Measurements from ENCODE around the gene LRRC3.

The LRRC3 gene

DNA sequence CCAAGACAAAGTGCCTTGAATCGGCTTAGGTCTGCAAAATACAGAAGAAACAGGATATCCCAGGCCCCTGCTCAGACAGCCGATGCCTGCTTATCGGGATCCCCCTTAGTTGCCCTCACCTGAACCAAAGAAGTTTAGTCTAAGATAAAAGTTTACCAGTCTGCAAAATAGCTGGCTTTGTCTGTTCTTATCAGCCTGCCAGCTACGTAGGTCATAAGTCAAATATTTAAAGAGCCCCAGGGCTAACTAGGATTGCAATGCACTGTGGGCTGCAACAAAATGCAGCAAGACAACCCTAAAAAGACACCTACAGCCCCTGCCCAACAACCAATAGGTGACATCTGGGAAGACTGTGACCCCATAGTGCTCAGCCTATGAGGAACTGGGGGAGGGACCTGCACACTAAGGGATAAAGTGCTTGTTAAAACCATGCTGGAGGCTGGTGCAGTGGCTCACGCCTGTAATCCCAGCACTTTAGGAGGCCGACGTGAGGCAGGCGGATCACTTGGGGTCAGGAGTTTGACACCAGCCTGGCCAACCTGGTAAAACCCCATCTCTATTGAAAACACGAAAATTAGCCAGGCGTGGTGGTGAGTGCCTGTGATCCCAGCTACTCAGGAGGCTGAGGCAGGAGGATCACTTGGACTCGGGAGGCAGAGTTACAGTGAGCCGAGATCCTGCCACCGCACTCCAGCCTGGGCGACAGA is 27.4 kb downstream of the LRRC3 start:
- Histone ChIP-seq H3K4me3 (ENCODE audit: low read length) (no peak overlapping the region), H4K20me1 (ENCODE audit: insufficient read depth, low read length) (no peaks in the 10 kb centered on the region), H2AFZ (ENCODE audit: low read depth, low read length) (no peak overlapping the region), H3K4me1 (ENCODE audit: low read length) (no peaks in the 10 kb centered on the region), H3K36me3 (replicated peaks; ENCODE audit: low read depth, low read length) (no peaks in the 10 kb centered on the region), H3K4me2 (ENCODE audit: low read length) (no peak overlapping the region), H3K9me3 (ENCODE audit: insufficient read depth, low read length) (no peaks in the 10 kb centered on the region), H3K79me2 (ENCODE audit: low read length) (no peaks in the 10 kb centered on the region), H3K27ac (ENCODE audit: low read length) (no peak overlapping the region), H3K9ac (ENCODE audit: low read length) (no peak overlapping the region), H3K27me3 (ENCODE audit: low read depth, low read length) (no peaks in the 10 kb centered on the region)
- TF ChIP-seq, protein P1, sequence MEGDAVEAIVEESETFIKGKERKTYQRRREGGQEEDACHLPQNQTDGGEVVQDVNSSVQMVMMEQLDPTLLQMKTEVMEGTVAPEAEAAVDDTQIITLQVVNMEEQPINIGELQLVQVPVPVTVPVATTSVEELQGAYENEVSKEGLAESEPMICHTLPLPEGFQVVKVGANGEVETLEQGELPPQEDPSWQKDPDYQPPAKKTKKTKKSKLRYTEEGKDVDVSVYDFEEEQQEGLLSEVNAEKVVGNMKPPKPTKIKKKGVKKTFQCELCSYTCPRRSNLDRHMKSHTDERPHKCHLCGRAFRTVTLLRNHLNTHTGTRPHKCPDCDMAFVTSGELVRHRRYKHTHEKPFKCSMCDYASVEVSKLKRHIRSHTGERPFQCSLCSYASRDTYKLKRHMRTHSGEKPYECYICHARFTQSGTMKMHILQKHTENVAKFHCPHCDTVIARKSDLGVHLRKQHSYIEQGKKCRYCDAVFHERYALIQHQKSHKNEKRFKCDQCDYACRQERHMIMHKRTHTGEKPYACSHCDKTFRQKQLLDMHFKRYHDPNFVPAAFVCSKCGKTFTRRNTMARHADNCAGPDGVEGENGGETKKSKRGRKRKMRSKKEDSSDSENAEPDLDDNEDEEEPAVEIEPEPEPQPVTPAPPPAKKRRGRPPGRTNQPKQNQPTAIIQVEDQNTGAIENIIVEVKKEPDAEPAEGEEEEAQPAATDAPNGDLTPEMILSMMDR (IDR thresholded peaks at IDR 0.05; ENCODE audit: low read depth, low read length): no peak
- no peak for TF ChIP-seq EZH2phosphoT487 (IDR thresholded peaks at IDR 0.05; ENCODE audit: low read depth)

DNA sequence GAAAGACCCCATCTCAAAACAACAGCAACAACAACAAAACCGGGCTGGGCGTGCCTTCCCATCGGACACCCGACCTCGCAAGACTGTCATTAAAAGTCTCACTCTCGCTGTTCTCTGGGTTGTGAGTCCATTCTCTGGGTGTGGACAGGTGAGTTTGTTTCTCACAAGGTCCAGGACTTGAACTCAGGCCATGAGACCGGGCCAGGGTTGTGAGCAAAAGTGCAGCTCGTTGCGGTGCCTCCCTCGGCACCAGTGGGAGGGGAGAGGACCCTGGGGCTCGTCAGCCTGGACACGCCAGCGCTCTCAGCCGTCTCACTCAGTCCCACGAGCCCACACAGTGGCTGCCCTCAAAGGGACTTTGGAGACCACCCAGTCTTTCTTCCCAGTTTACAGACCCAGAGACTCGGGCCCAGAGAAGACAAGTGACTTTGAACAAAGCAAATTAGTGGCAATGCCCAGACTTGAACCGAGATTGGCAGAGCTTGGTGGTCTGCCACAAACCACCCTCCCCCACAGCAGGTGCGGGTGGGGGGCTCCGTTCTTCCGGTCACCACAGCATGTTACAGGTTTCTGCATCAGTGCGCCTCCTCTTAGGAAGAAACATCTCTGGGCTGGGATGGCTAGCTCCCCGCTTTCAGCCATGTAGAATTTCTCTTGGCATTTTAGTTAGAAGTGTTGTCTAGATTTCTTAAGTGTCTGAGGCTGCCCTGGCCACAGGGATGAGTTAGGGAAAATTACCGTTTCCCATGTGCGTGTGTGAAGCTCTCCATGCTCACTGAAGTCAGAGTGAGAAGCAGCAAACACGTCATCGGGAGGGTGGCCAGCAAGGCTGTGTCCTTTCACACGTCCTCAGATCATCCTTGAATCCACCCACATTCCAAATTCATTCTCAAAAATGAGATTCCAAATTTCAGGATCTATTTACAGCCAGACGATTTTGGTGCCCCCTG is 28.3 kb downstream of the LRRC3 start:
- Histone ChIP-seq H3K27me3 (ENCODE audit: low read depth, low read length) (no peaks in the 10 kb centered on the region), H3K4me1 (ENCODE audit: low read length) (no peaks in the 10 kb centered on the region), H3K79me2 (ENCODE audit: low read length) (no peaks in the 10 kb centered on the region), H3K9me3 (ENCODE audit: insufficient read depth, low read length) (no peaks in the 10 kb centered on the region), H2AFZ (ENCODE audit: low read depth, low read length) (no peak overlapping the region), H3K27ac (ENCODE audit: low read length) (no peak overlapping the region), H3K4me2 (ENCODE audit: low read length) (no peak overlapping the region), H3K36me3 (replicated peaks; ENCODE audit: low read depth, low read length) (no peaks in the 10 kb centered on the region), H3K4me3 (ENCODE audit: low read length) (no peak overlapping the region), H4K20me1 (ENCODE audit: insufficient read depth, low read length) (no peaks in the 10 kb centered on the region), H3K9ac (ENCODE audit: low read length) (no peak overlapping the region)
- no peak for TF ChIP-seq EZH2phosphoT487 (IDR thresholded peaks at IDR 0.05; ENCODE audit: low read depth)
- TF ChIP-seq, protein P1 (IDR thresholded peaks at IDR 0.05; ENCODE audit: low read depth, low read length): no peak

DNA sequence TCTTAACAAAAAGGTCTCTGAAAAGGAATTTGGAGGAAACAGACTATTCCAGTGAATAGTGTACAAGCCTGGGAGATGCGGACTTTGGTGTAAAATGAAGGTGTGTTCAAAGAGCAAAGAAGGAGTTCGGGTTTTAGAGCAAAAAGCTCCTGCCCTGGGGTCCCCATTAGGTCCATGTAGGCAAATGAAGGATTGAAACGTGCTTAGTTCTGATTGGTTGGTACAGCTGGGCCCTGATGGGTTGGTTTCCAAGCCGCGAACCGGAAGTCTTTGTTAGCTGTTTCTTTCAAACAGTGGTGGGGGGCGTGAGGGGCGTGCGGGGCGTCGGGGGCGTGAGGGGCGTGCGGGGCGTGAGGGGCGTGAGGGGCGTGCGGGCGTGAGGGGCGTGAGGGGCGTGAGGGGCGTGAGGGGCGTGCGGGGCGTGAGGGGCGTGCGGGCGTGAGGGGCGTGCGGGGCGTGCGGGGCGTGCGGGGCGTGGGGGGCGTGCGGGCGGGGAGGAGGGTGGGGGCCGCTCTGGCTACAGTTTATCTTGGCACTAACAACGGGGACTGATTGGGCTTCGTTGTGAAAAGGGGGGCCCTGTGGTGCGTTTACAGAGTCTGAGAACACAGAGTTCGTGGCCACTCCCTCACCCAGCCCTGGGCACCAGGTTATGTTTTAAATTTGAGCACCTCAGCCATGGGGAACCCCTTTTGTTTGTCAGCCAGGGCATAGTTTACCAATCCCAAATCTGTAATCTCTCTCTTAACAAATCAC is 29.4 kb downstream of the LRRC3 start:
- no peaks in the 10 kb centered on the region for H3K79me2 ChIP-seq (ENCODE audit: low read length)
- H3K4me2 ChIP-seq (ENCODE audit: low read length): no peak overlapping the region
- no peaks in the 10 kb centered on the region for H3K9me3 ChIP-seq (ENCODE audit: insufficient read depth, low read length)
- no peak overlapping the region for H2AFZ ChIP-seq (ENCODE audit: low read depth, low read length)
- H3K27me3 ChIP-seq (ENCODE audit: low read depth, low read length): no peaks in the 10 kb centered on the region
- no peak for TF ChIP-seq EZH2phosphoT487 (IDR thresholded peaks at IDR 0.05; ENCODE audit: low read depth)
- TF ChIP-seq, protein P1 (IDR thresholded peaks at IDR 0.05; ENCODE audit: low read depth, low read length): no peak
- no peak overlapping the region for H3K9ac ChIP-seq (ENCODE audit: low read length)
- no peaks in the 10 kb centered on the region for H3K4me1 ChIP-seq (ENCODE audit: low read length)
- H4K20me1 ChIP-seq (ENCODE audit: insufficient read depth, low read length): no peaks in the 10 kb centered on the region
- H3K4me3 ChIP-seq (ENCODE audit: low read length): no peak overlapping the region
- no peaks in the 10 kb centered on the region for H3K36me3 ChIP-seq (replicated peaks; ENCODE audit: low read depth, low read length)
- no peak overlapping the region for H3K27ac ChIP-seq (ENCODE audit: low read length)
